Nephron (organoid): ENCODE results near the gene THSD8.

ENCODE experiments used
- H3K27ac Mint-ChIP-seq, 3 experiments: 2 replicates each; pipeline ENCODE4 v1.8.0; 2020; ENCODE audit warnings: mixed read lengths in 3 of 3, mild to moderate bottlenecking in 2 of 3, moderate library complexity in 1 of 3
- H3K27me3 Mint-ChIP-seq: 2 replicates; pipeline ENCODE4 v1.8.0; 2021; ENCODE audit warnings: low read depth, mild to moderate bottlenecking, moderate library complexity, mixed read lengths
- H3K36me3 Mint-ChIP-seq: 2 replicates; pipeline ENCODE4 v1.8.0; 2020; ENCODE audit warnings: low read depth, mixed read lengths
- H3K4me1 Mint-ChIP-seq: 2 replicates; pipeline ENCODE4 v1.8.0; 2020; ENCODE audit warnings: mixed read lengths
- H3K4me3 Mint-ChIP-seq, 3 experiments: 2 replicates each; pipeline ENCODE4 v1.8.0; 2020; ENCODE audit warnings: mild to moderate bottlenecking in 3 of 3, mixed read lengths in 3 of 3, moderate library complexity in 2 of 3
- H3K9me3 Mint-ChIP-seq: 2 replicates; pipeline ENCODE4 v1.8.0; 2020; ENCODE audit warnings: mixed read lengths
- CTCF ChIP-seq, 3 experiments: fragments of 200-600 bp; sonication (generic); IDR thresholded peaks; one replicate each; pipeline ENCODE4 v1.5.0; 2021; ENCODE audit warnings: antibody characterized with exemption in 3 of 3; ENCODE audit not compliant: unreplicated experiment in 3 of 3

THSD8 gene

DNA sequence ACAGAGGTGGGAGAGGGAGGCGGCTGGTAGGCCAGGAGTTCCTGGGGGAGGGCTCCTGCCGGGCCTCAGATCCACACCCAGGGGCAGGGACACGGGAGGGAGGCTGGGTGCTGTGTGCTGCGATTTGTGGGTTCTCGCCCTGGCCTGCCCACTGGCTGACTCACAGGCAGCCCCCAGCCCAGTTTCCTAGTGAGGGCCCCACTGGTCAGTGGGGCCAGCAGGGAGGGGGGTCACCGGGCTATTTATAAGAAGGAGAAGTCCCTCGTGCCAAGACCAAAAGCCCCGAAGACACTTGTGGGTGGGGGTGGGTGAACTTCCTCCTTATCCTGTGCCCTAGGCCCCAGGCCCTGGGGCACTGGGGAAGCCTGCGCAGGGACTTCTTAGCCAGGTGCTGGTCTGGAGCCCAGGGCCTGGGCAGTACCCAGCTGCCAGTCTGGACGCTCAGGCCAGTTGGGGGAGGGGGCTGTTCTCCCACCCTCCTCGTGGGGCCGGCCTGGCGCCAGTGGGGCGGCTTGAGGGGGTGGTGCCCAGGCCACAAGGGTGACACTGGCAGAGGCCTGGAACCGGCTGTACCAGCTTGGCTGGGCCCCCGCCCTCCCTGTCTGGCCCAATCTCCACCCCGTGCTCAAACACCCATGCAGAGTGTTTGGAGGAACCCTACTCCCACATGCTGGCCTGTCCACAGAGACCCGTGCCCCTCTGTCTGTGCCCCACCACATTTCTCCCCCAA is 15.6 kb upstream of the THSD8 start:
- no peak for TF ChIP-seq CTCF (IDR thresholded peaks at IDR 0.05; ENCODE audit: unreplicated experiment in 3 of 3)
- Mint-ChIP-seq H3K27me3 (no peaks in the 10 kb centered on the region), H3K4me1 (peaks cover 35% of the 10 kb centered on the region), H3K27ac (peak overlapping the region in 2 of 3 experiments; percentile 44 to 100), H3K36me3 (no peaks in the 10 kb centered on the region), H3K9me3 (no peaks in the 10 kb centered on the region), H3K4me3 (no peak overlapping the region)

GRCh38 chr19:12786952-12787351 is 14.9 kb upstream of the THSD8 start:
- Mint-ChIP-seq H3K27ac (peak overlapping the region; percentile 68 to 100 (median 99)), H3K9me3 (no peaks in the 10 kb centered on the region), H3K4me3 (no peak overlapping the region), H3K27me3 (no peaks in the 10 kb centered on the region), H3K4me1 (peaks cover 34% of the 10 kb centered on the region), H3K36me3 (no peaks in the 10 kb centered on the region)
- no peak for TF ChIP-seq CTCF (IDR thresholded peaks at IDR 0.05; ENCODE audit: unreplicated experiment in 3 of 3)

DNA sequence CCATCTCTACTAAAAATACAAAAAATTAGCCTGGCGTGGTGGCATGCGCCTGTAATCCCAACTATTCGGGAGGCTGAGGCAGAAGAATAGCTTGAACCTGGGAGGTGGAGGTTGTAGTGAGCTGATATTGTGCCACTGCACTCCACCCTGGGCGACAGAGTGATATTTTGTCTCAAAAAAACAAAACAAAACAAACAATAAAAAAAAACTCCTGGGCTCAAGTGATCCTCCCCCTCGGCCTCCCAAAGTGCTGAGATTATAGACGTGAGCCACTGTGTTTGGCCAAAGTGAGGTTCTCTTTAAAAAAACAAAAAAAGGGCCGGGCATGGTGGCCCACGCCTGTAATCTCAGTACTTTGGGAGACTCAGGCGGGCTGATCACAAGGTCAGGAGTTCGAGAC is 14.4 kb upstream of the THSD8 start:
- Mint-ChIP-seq H3K4me3 (no peak overlapping the region), H3K36me3 (no peaks in the 10 kb centered on the region), H3K27ac (peak overlapping the region; percentile 68 to 100 (median 99)), H3K9me3 (no peaks in the 10 kb centered on the region), H3K4me1 (peaks cover 30% of the 10 kb centered on the region), H3K27me3 (no peaks in the 10 kb centered on the region)
- no peak for TF ChIP-seq CTCF (IDR thresholded peaks at IDR 0.05; ENCODE audit: unreplicated experiment in 3 of 3)

DNA sequence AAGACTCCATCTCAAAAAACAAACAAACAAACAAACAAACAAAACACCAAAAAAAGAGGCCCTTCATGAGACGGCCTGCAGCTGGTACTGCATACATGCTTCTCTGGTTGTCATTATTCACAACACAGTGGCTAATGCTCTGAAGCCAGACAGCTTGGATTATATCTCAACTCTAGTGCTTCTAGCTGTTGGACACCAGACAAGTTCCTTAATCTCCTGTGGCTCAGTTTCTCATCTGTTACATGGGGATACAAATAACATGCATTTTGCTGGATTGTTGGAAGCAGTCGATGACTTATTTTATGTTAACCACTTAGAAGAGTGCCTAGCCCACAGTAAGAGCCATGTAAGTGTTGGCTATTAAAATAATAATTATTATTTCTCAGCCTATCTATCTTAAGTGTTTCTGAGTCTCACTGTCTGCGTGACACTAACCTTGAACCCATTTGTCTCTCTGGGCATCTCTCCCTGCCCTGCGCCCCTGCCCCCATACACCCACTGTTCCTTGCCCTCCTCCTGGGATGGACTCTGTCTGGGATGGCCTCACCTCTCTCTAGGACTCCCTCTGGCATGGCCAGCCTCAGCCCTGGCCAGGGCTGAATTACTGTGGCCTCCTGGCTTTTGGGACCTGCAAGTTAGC is 13.7 kb upstream of the THSD8 start:
- Mint-ChIP-seq H3K36me3 (no peaks in the 10 kb centered on the region), H3K27me3 (no peaks in the 10 kb centered on the region), H3K9me3 (no peaks in the 10 kb centered on the region), H3K4me1 (peaks cover 30% of the 10 kb centered on the region), H3K27ac (peak overlapping the region; percentile 99 to 100 (median 99)), H3K4me3 (peak overlapping the region; percentile 82 to 88 (median 86))
- TF ChIP-seq CTCF (IDR thresholded peaks at IDR 0.05; ENCODE audit: unreplicated experiment in 3 of 3), result no peak

DNA sequence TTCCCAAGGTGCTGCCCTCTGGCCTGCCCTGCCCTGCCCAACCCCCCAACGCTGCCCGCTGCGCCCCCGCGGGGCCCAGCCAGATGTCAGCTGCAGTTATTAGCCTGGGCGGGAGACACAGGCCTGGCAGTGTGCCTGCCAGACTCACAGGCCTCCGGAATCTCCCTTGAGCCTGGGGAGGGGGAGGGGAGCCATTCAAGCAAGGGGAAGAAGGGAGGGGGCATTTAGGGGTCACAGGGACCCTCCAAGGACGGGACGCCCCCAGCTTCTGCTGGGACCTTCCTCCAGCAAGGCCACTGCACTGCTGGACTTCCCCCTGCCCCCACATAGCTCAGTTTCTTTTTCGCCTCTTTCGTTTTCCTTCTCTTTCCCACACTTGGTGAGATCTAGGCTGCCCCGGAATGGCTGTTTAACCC is 13.2 kb upstream of the THSD8 start:
- peak overlapping the region; percentile 82 to 88 (median 86) for H3K4me3 Mint-ChIP-seq
- no peaks in the 10 kb centered on the region for H3K36me3 Mint-ChIP-seq
- no peaks in the 10 kb centered on the region for H3K27me3 Mint-ChIP-seq
- H3K9me3 Mint-ChIP-seq, result no peaks in the 10 kb centered on the region
- H3K4me1 Mint-ChIP-seq, result peaks cover 26% of the 10 kb centered on the region
- peak overlapping the region; percentile 99 to 100 (median 99) for H3K27ac Mint-ChIP-seq
- TF ChIP-seq CTCF (IDR thresholded peaks at IDR 0.05; ENCODE audit: unreplicated experiment in 3 of 3), result no peak
